ENCODE data around the gene PDX1.

Gene PDX1

DNA sequence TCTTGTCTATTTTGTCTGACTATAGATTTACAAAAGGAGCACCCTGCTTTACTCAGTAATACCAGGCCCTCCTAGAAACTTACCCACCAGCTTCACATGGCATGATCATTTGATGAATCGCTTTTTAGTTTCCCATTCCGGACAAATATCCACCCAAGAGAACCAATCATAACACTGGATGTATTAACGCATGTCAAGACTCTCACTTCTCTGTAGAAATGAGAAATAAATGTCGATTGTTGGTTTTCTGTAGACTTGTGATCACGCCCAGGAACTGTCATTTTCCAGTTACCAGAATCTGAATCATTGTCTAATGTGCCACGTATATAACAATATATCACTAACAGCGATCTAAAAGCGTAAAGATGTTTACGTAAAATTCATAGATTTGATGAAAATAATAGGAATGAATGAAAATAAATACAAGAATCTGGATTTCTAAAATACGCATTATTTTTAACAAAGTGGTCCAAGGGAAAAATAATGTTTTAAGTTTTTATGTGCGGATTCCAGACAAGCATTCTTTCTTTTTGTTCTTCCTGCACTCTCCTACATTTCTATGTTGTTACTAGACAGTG lies 35.3 kb downstream of the PDX1 start:
- H3K27me3 ChIP-seq (ENCODE audit: insufficient read depth, poor library complexity, severe bottlenecking) = peaks cover 26% of the 10 kb centered on the region
- no peak for TF ChIP-seq POLR2AphosphoS5 (IDR thresholded peaks at IDR 0.05; ENCODE audit: low read depth)
- TF ChIP-seq, protein P1, sequence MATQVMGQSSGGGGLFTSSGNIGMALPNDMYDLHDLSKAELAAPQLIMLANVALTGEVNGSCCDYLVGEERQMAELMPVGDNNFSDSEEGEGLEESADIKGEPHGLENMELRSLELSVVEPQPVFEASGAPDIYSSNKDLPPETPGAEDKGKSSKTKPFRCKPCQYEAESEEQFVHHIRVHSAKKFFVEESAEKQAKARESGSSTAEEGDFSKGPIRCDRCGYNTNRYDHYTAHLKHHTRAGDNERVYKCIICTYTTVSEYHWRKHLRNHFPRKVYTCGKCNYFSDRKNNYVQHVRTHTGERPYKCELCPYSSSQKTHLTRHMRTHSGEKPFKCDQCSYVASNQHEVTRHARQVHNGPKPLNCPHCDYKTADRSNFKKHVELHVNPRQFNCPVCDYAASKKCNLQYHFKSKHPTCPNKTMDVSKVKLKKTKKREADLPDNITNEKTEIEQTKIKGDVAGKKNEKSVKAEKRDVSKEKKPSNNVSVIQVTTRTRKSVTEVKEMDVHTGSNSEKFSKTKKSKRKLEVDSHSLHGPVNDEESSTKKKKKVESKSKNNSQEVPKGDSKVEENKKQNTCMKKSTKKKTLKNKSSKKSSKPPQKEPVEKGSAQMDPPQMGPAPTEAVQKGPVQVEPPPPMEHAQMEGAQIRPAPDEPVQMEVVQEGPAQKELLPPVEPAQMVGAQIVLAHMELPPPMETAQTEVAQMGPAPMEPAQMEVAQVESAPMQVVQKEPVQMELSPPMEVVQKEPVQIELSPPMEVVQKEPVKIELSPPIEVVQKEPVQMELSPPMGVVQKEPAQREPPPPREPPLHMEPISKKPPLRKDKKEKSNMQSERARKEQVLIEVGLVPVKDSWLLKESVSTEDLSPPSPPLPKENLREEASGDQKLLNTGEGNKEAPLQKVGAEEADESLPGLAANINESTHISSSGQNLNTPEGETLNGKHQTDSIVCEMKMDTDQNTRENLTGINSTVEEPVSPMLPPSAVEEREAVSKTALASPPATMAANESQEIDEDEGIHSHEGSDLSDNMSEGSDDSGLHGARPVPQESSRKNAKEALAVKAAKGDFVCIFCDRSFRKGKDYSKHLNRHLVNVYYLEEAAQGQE (IDR thresholded peaks at IDR 0.05; ENCODE audit: insufficient replicate concordance, low read depth) = no peak
- no peak for TF ChIP-seq GABPA (IDR thresholded peaks at IDR 0.05; ENCODE audit: low read depth)
- TF ChIP-seq, protein P2, sequence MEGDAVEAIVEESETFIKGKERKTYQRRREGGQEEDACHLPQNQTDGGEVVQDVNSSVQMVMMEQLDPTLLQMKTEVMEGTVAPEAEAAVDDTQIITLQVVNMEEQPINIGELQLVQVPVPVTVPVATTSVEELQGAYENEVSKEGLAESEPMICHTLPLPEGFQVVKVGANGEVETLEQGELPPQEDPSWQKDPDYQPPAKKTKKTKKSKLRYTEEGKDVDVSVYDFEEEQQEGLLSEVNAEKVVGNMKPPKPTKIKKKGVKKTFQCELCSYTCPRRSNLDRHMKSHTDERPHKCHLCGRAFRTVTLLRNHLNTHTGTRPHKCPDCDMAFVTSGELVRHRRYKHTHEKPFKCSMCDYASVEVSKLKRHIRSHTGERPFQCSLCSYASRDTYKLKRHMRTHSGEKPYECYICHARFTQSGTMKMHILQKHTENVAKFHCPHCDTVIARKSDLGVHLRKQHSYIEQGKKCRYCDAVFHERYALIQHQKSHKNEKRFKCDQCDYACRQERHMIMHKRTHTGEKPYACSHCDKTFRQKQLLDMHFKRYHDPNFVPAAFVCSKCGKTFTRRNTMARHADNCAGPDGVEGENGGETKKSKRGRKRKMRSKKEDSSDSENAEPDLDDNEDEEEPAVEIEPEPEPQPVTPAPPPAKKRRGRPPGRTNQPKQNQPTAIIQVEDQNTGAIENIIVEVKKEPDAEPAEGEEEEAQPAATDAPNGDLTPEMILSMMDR (IDR thresholded peaks at IDR 0.05; ENCODE audit: insufficient read depth, low read length) = no peak
- TF ChIP-seq SPI1 (IDR thresholded peaks at IDR 0.05; ENCODE audit: borderline replicate concordance, low read depth) = no peak
- H3K4me3 ChIP-seq (replicated peaks; ENCODE audit: insufficient read depth, low read length) = no peak overlapping the region
- no peak for DNase-seq (ENCODE audit: low read depth in 1 of 2, low spot score in 1 of 2)
- no peak overlapping the region for H3K27ac ChIP-seq (replicated peaks)

GRCh38 chr13:27956576-27957300 lies 36.9 kb downstream of the PDX1 start:
- Histone ChIP-seq H3K27me3 (ENCODE audit: insufficient read depth, poor library complexity, severe bottlenecking) (peaks cover 37% of the 10 kb centered on the region), H3K4me3 (replicated peaks; ENCODE audit: insufficient read depth, low read length) (no peak overlapping the region), H3K27ac (replicated peaks) (no peak overlapping the region)
- DNase-seq (ENCODE audit: low read depth in 1 of 2, low spot score in 1 of 2) = no peak
- TF ChIP-seq SPI1 (IDR thresholded peaks at IDR 0.05; ENCODE audit: borderline replicate concordance, low read depth) (no peak), GABPA (IDR thresholded peaks at IDR 0.05; ENCODE audit: low read depth) (no peak), POLR2AphosphoS5 (IDR thresholded peaks at IDR 0.05; ENCODE audit: low read depth) (no peak)
- TF ChIP-seq, protein P2 (IDR thresholded peaks at IDR 0.05; ENCODE audit: insufficient read depth, low read length) = no peak
- TF ChIP-seq, protein P1 (IDR thresholded peaks at IDR 0.05; ENCODE audit: insufficient replicate concordance, low read depth) = no peak

DNA sequence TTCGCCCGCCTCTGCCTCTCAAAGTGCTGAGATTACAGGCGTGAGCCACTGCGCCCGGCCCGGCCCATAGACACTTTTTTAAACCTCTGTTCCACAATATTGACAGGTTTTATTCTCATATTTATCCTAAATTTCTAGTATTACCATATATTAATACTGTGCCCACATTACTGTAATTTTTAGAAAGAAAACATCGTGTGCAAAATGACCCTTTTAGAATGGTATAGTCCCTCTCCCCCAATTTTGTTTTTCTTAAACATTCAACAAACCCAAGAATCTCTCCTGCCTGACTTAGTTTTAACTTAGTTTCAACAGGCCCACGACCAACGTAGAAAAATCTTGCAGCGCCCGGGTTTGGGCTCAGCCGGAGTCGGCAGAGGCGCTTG lies 40.2 kb downstream of the PDX1 start:
- Histone ChIP-seq H3K4me3 (replicated peaks; ENCODE audit: insufficient read depth, low read length) (peak overlapping the region; percentile 45), H3K27me3 (ENCODE audit: insufficient read depth, poor library complexity, severe bottlenecking) (peaks cover 57% of the 10 kb centered on the region), H3K27ac (replicated peaks) (no peak overlapping the region)
- DNase-seq (ENCODE audit: low read depth in 1 of 2, low spot score in 1 of 2) = no peak
- TF ChIP-seq GABPA (IDR thresholded peaks at IDR 0.05; ENCODE audit: low read depth) (no peak), POLR2AphosphoS5 (IDR thresholded peaks at IDR 0.05; ENCODE audit: low read depth) (no peak), SPI1 (IDR thresholded peaks at IDR 0.05; ENCODE audit: borderline replicate concordance, low read depth) (no peak)
- TF ChIP-seq, protein P1 (IDR thresholded peaks at IDR 0.05; ENCODE audit: insufficient replicate concordance, low read depth) = no peak
- TF ChIP-seq, protein P2 (IDR thresholded peaks at IDR 0.05; ENCODE audit: insufficient read depth, low read length) = no peak

All from HL-60 (cell line).